ENCODE results near the gene LILRA5.
"Not testable (repeated sequence)": the region's sequence is repeated elsewhere in the genome, so short reads cannot be mapped to it uniquely, and the experiment has no call there.

Gene LILRA5

DNA sequence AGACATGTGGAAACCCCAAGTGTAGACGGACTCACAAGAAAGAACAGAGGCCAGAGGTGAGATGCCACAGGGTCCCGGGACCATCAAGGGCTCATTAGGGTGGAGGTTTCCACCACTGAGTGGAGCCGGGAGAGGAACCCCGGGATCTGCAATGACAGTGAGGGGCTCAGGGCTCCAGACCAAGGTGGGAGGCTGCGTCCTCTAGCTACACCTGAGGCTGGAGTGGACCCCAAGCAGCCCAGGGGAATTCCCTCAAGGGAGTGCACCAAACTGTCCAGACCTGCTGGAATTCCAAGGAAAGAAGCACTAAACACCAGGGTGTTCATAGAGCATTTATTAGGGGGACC lies 31.3 kb downstream of the LILRA5 start:
- H3K4me1 ChIP-seq (ENCODE audit: control insufficient read depth in 1 of 2, insufficient read depth in 2 of 2, low read length in 2 of 2); H3K9me3 ChIP-seq (ENCODE audit: insufficient read depth, low read depth, low read length); H4K91ac ChIP-seq (ENCODE audit: low read depth, low read length); H3K9ac ChIP-seq (ENCODE audit: low read length); H2BK120ac ChIP-seq (ENCODE audit: insufficient read depth, low read length, poor library complexity); H3K79me1 ChIP-seq (ENCODE audit: low read length); H3K18ac ChIP-seq (ENCODE audit: low read length); H4K12ac ChIP-seq (ENCODE audit: low read depth, low read length); H2BK5ac ChIP-seq (ENCODE audit: low read depth, low read length, poor library complexity); H3K4me3 ChIP-seq (ENCODE audit: low read depth, low read length); H4K8ac ChIP-seq (ENCODE audit: low read depth, low read length); H2AK5ac ChIP-seq (ENCODE audit: low read length); H2AFZ ChIP-seq (ENCODE audit: insufficient read depth, low read length, poor library complexity); H3K4ac ChIP-seq (ENCODE audit: low read depth, low read length); DNase-seq; H3K23ac ChIP-seq (ENCODE audit: low read length); H3K27ac ChIP-seq (ENCODE audit: low read depth, low read length); H3K14ac ChIP-seq (ENCODE audit: low read length); H3K36me3 ChIP-seq (ENCODE audit: control insufficient read depth in 1 of 2, insufficient read depth in 2 of 2, low read length in 2 of 2); H3K79me2 ChIP-seq (ENCODE audit: control insufficient read depth, insufficient read depth, low read length, poor library complexity); H3K4me2 ChIP-seq (ENCODE audit: low read length); H3K27me3 ChIP-seq (ENCODE audit: insufficient read depth, low read length); H2BK12ac ChIP-seq (ENCODE audit: low read length): not testable (repeated sequence)
- WGBS (ENCODE audit: extremely low coverage, insufficient coverage, insufficient read length): no CpG with 5 or more reads among the region's 5 CpGs

DNA sequence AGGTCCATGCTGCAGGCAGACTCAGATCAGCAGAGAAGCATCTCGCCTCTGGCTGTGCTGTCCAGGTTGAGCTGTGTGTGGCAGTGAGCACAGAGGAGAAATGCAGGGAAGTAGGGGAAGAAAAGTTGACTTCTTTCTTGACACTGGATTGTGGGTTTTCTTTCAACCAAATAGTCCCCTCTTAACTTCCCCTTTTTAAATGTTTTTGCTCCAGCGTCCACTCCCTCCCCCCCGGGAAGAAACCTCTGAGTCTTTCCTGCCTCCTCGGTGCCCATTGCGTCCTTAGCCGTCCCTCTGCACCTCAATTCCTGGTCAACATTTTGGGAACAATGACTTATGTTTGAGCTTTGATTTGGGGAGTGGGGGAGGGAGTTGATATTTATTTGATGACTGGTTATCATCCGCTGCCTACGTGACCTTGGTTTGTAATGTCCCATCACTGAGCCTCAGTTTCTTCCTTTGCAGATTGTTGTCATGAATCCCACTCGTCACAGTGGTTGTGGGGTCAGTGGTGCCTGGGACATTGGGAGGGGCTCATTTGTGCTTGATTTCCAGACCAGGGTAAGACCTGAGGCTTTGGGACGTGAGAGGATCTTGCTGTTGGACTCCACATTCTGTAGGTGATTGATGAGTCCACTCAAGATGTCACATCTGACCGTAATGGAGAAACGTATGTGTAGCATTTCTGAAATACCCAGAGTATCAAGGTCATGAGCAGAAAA lies 31.8 kb downstream of the LILRA5 start, which contains the start of gene LILRB2:
LILRB2 (minus strand) TSS at position 104 of the 722 bp plus-strand sequence. CDS start 614 bp downstream, outside the sequence.
- Histone ChIP-seq H2AFZ (ENCODE audit: insufficient read depth, low read length, poor library complexity) (no peak within 1 kb of the TSS), H4K91ac (ENCODE audit: low read depth, low read length) (no peak within 1 kb of the TSS), H4K12ac (ENCODE audit: low read depth, low read length) (no peak within 1 kb of the TSS), H3K18ac (ENCODE audit: low read length) (no peak within 1 kb of the TSS), H3K9ac (ENCODE audit: low read length) (no peak within 1 kb of the TSS), H3K27me3 (ENCODE audit: insufficient read depth, low read length) (no peaks in the 10 kb centered on the region), H3K4me2 (ENCODE audit: low read length) (no peak within 1 kb of the TSS), H3K14ac (ENCODE audit: low read length) (no peak within 1 kb of the TSS), H3K23ac (ENCODE audit: low read length) (no peak within 1 kb of the TSS), H3K79me2 (ENCODE audit: control insufficient read depth, insufficient read depth, low read length, poor library complexity) (no peaks in the 10 kb centered on the region), H3K36me3 (ENCODE audit: control insufficient read depth in 1 of 2, insufficient read depth in 2 of 2, low read length in 2 of 2) (no peaks in the 10 kb centered on the region), H3K4me3 (ENCODE audit: low read depth, low read length) (no peak within 1 kb of the TSS), H3K9me3 (ENCODE audit: insufficient read depth, low read depth, low read length) (no peaks in the 10 kb centered on the region), H2BK5ac (ENCODE audit: low read depth, low read length, poor library complexity) (no peak within 1 kb of the TSS), H4K8ac (ENCODE audit: low read depth, low read length) (no peak within 1 kb of the TSS), H2BK12ac (ENCODE audit: low read length) (no peak within 1 kb of the TSS), H2AK5ac (ENCODE audit: low read length) (no peak within 1 kb of the TSS), H3K27ac (ENCODE audit: low read depth, low read length) (no peak within 1 kb of the TSS), H3K79me1 (ENCODE audit: low read length) (no peaks in the 10 kb centered on the region), H3K4me1 (ENCODE audit: control insufficient read depth in 1 of 2, insufficient read depth in 2 of 2, low read length in 2 of 2) (no peaks in the 10 kb centered on the region), H2BK120ac (ENCODE audit: insufficient read depth, low read length, poor library complexity) (no peak within 1 kb of the TSS), H3K4ac (ENCODE audit: low read depth, low read length) (no peak within 1 kb of the TSS)
- no CpG with 5 or more reads among the region's 12 CpGs for whole genome bisulfite sequencing (ENCODE audit: extremely low coverage, insufficient coverage, insufficient read length)
- peak; percentile 4 to 5 for DNase-seq

DNA sequence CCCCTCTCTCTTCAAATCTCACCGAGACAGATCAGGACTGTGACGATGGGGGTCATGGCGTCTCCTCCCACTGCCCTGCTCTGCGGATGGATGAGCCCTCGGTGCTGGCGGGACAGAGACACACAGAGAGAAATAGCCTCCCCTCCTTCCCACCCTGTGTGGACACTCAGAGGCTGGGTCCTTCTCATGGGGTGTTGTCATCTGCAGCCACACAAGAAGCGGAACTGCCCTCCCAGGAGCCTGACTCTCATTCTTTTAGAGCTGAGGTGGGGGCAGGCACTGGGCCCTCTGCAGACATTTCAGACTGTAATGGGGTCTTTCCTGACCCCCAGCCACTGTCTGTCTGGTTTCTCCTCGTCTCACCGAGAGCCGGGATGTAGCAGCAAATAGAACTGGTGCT lies 32.5 kb downstream of the LILRA5 start:
- not testable (repeated sequence) for H3K79me1 ChIP-seq (ENCODE audit: low read length); H4K91ac ChIP-seq (ENCODE audit: low read depth, low read length); H3K18ac ChIP-seq (ENCODE audit: low read length); H3K27me3 ChIP-seq (ENCODE audit: insufficient read depth, low read length); H3K4me2 ChIP-seq (ENCODE audit: low read length); H3K4me3 ChIP-seq (ENCODE audit: low read depth, low read length); H2AK5ac ChIP-seq (ENCODE audit: low read length); H3K79me2 ChIP-seq (ENCODE audit: control insufficient read depth, insufficient read depth, low read length, poor library complexity); H2BK12ac ChIP-seq (ENCODE audit: low read length); H3K36me3 ChIP-seq (ENCODE audit: control insufficient read depth in 1 of 2, insufficient read depth in 2 of 2, low read length in 2 of 2); H3K9ac ChIP-seq (ENCODE audit: low read length); H3K23ac ChIP-seq (ENCODE audit: low read length); H3K14ac ChIP-seq (ENCODE audit: low read length); H4K8ac ChIP-seq (ENCODE audit: low read depth, low read length); H2BK5ac ChIP-seq (ENCODE audit: low read depth, low read length, poor library complexity); H3K4ac ChIP-seq (ENCODE audit: low read depth, low read length); H3K9me3 ChIP-seq (ENCODE audit: insufficient read depth, low read depth, low read length); H2AFZ ChIP-seq (ENCODE audit: insufficient read depth, low read length, poor library complexity); H4K12ac ChIP-seq (ENCODE audit: low read depth, low read length); H3K27ac ChIP-seq (ENCODE audit: low read depth, low read length); H3K4me1 ChIP-seq (ENCODE audit: control insufficient read depth in 1 of 2, insufficient read depth in 2 of 2, low read length in 2 of 2); H2BK120ac ChIP-seq (ENCODE audit: insufficient read depth, low read length, poor library complexity)
- no CpG with 5 or more reads among the region's 10 CpGs for WGBS (ENCODE audit: extremely low coverage, insufficient coverage, insufficient read length)
- DNase-seq: peak in 1 of 2 donors; percentile 7

DNA sequence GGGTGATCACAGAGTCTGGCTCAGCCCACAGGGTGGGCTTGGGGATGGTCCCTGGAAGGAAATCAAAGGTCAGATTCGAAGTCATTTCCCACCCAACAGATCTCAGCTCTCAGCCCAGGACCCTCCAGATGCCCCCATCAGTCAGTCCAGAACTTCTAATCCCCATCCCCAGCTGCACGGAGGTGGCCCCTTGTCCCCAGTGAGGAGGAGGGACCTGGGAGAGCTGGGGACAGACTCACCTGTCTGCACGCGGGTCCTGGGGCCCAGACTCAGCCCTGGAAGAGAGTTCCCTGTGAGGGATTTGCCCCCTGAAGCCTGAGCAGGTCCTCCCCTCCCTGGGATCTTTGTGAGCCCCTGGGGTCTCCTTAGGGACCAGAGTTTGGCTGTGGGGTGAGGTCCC lies 32.9 kb downstream of the LILRA5 start:
- H4K91ac ChIP-seq (ENCODE audit: low read depth, low read length); H3K36me3 ChIP-seq (ENCODE audit: control insufficient read depth in 1 of 2, insufficient read depth in 2 of 2, low read length in 2 of 2); H3K4me1 ChIP-seq (ENCODE audit: control insufficient read depth in 1 of 2, insufficient read depth in 2 of 2, low read length in 2 of 2); H3K79me2 ChIP-seq (ENCODE audit: control insufficient read depth, insufficient read depth, low read length, poor library complexity); H3K4me3 ChIP-seq (ENCODE audit: low read depth, low read length); H2BK120ac ChIP-seq (ENCODE audit: insufficient read depth, low read length, poor library complexity); H2BK12ac ChIP-seq (ENCODE audit: low read length); H3K14ac ChIP-seq (ENCODE audit: low read length); H2AFZ ChIP-seq (ENCODE audit: insufficient read depth, low read length, poor library complexity); DNase-seq; H3K4ac ChIP-seq (ENCODE audit: low read depth, low read length); H3K79me1 ChIP-seq (ENCODE audit: low read length); H3K4me2 ChIP-seq (ENCODE audit: low read length); H3K23ac ChIP-seq (ENCODE audit: low read length); H3K27me3 ChIP-seq (ENCODE audit: insufficient read depth, low read length); H3K18ac ChIP-seq (ENCODE audit: low read length); H3K27ac ChIP-seq (ENCODE audit: low read depth, low read length); H4K12ac ChIP-seq (ENCODE audit: low read depth, low read length); H3K9me3 ChIP-seq (ENCODE audit: insufficient read depth, low read depth, low read length); H2BK5ac ChIP-seq (ENCODE audit: low read depth, low read length, poor library complexity); H2AK5ac ChIP-seq (ENCODE audit: low read length); H4K8ac ChIP-seq (ENCODE audit: low read depth, low read length); H3K9ac ChIP-seq (ENCODE audit: low read length): not testable (repeated sequence)
- no CpG with 5 or more reads among the region's 4 CpGs for WGBS (ENCODE audit: extremely low coverage, insufficient coverage, insufficient read length)
